ENCODE data around the gene U2SURP.
"Not testable (repeated sequence)": the region's sequence is repeated elsewhere in the genome, so short reads cannot be mapped to it uniquely, and the experiment has no call there.

The U2SURP gene

GRCh38 chr3:143073983-143074382, 72.6 kb downstream of the U2SURP start:
- DNase-seq, result not testable (repeated sequence)

GRCh38 chr3:143078883-143079282, 77.5 kb downstream of the U2SURP start:
- DNase-seq, result no peak

GRCh38 chr3:143080196-143080595, 78.8 kb downstream of the U2SURP start:
- DNase-seq, result no peak

- DNase-seq, result no peak
These were observed 80.0 kb downstream of the U2SURP start for GRCh38 chr3:143081365-143081764.

GRCh38 chr3:143081844-143082778, 80.7 kb downstream of the U2SURP start:
- no peak for DNase-seq

GRCh38 chr3:143083781-143084180, 82.4 kb downstream of the U2SURP start:
- DNase-seq, result no peak

GRCh38 chr3:143084856-143085731, 83.7 kb downstream of the U2SURP start:
- DNase-seq, result no peak

GRCh38 chr3:143088835-143089234, 87.5 kb downstream of the U2SURP start:
- DNase-seq, result no peak

- no peak for DNase-seq
These were observed 88.6 kb downstream of the U2SURP start for GRCh38 chr3:143089965-143090364.

- no peak for DNase-seq
These were observed 89.1 kb downstream of the U2SURP start for GRCh38 chr3:143090486-143090885.

- DNase-seq, result no peak
These were observed 89.8 kb downstream of the U2SURP start for GRCh38 chr3:143090976-143091837.

GRCh38 chr3:143092191-143092590, 90.8 kb downstream of the U2SURP start:
- DNase-seq, result no peak

- no peak for DNase-seq
These were observed 94.4 kb downstream of the U2SURP start for GRCh38 chr3:143095813-143096212.

GRCh38 chr3:143098032-143098764, 96.8 kb downstream of the U2SURP start:
- DNase-seq, result no peak

- no peak for DNase-seq
These were observed 97.8 kb downstream of the U2SURP start for GRCh38 chr3:143099210-143099609.

GRCh38 chr3:143099690-143100089, 98.3 kb downstream of the U2SURP start:
- DNase-seq, result no peak

GRCh38 chr3:143100451-143100850, 99.1 kb downstream of the U2SURP start:
- DNase-seq, result no peak

GRCh38 chr3:143101792-143102381, 100.5 kb downstream of the U2SURP start:
- DNase-seq, result no peak

- DNase-seq, result no peak
These were observed 102.3 kb downstream of the U2SURP start for GRCh38 chr3:143103652-143104051.

- DNase-seq, result no peak
These were observed 103.8 kb downstream of the U2SURP start for GRCh38 chr3:143105170-143105569.

- DNase-seq, result no peak
These were observed 108.5 kb downstream of the U2SURP start for GRCh38 chr3:143109861-143110260.
